HEK293T (cell line): ENCODE results near the gene ZNF516.

Experiments
- BHLHE40 ChIP-seq: fragments of 450-650 bp; IDR thresholded peaks from 2 replicates; pipeline ENCODE4 v1.6.1; 2016; ENCODE audit warnings: mild to moderate bottlenecking, moderate library complexity, borderline replicate concordance
- ELF4 ChIP-seq: fragments of 450-650 bp; IDR thresholded peaks from 2 replicates; pipeline ENCODE4 v1.6.1; 2017; ENCODE audit warnings: antibody characterized with exemption
- FOXA1 ChIP-seq: fragments of 450-650 bp; IDR thresholded peaks from 2 replicates; pipeline ENCODE4 v1.6.1; 2016; ENCODE audit warnings: mild to moderate bottlenecking
- FOXK2 ChIP-seq: fragments of 450-650 bp; IDR thresholded peaks from 2 replicates; pipeline ENCODE4 v1.6.1; 2016; ENCODE audit warnings: mild to moderate bottlenecking
- FOXM1 ChIP-seq: fragments of 450-650 bp; IDR thresholded peaks from 2 replicates; pipeline ENCODE4 v1.6.1; 2017; ENCODE audit warnings: mild to moderate bottlenecking, borderline replicate concordance
- HDGF ChIP-seq: fragments of 450-650 bp; IDR thresholded peaks from 2 replicates; pipeline ENCODE4 v1.6.1; 2017; ENCODE audit warnings: antibody characterized with exemption, borderline replicate concordance
- LEF1 ChIP-seq: fragments of 450-650 bp; IDR thresholded peaks from 2 replicates; pipeline ENCODE4 v1.6.1; 2017; ENCODE audit warnings: mild to moderate bottlenecking, borderline replicate concordance
- SP1 ChIP-seq: fragments of 450-650 bp; IDR thresholded peaks from 2 replicates; pipeline ENCODE4 v1.6.1; 2017
- SUZ12 ChIP-seq: fragments of 450-650 bp; IDR thresholded peaks from 2 replicates; pipeline ENCODE4 v1.6.1; 2016; ENCODE audit warnings: mild to moderate bottlenecking
- TARDBP ChIP-seq: fragments of 450-650 bp; IDR thresholded peaks from 2 replicates; pipeline ENCODE4 v1.6.1; 2016
- ZNF384 ChIP-seq: fragments of 450-650 bp; IDR thresholded peaks from 2 replicates; pipeline ENCODE4 v1.6.1; 2016
- TF ChIP-seq, protein P1 (sequence below): fragments of 450-650 bp; IDR thresholded peaks from 2 replicates; pipeline ENCODE4 v1.6.1; 2016

- TF ChIP-seq TARDBP (no peak), FOXK2 (no peak), ELF4 (no peak), SP1 (no peak), FOXA1 (no peak), BHLHE40 (no peak), HDGF (no peak), ZNF384 (no peak), LEF1 (no peak), FOXM1 (no peak), SUZ12 (no peak)
- TF ChIP-seq, protein P1, sequence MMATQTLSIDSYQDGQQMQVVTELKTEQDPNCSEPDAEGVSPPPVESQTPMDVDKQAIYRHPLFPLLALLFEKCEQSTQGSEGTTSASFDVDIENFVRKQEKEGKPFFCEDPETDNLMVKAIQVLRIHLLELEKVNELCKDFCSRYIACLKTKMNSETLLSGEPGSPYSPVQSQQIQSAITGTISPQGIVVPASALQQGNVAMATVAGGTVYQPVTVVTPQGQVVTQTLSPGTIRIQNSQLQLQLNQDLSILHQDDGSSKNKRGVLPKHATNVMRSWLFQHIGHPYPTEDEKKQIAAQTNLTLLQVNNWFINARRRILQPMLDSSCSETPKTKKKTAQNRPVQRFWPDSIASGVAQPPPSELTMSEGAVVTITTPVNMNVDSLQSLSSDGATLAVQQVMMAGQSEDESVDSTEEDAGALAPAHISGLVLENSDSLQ, result no peak
These were observed 23.4 kb downstream of the ZNF516 start for GRCh38 chr18:76471593-76471992.
